GM23338 (cell line): Measurements from ENCODE around the gene IRF8. TPM values are rescaled to one million over a fixed set of nuclear protein-coding genes. Genes with fewer than 3 reads are reported as not detected.

Experiments
- ATAC-seq: fragments of 200-7000 bp; cut with Tn5 transposase; 3 replicates; pipeline ENCODE4 v1.9.1; 2020
- DNase-seq: peaks from one replicate; pipeline ENCODE4 v3.0.0-alpha.2; 2015; ENCODE audit warnings: low spot score
- H2AFZ ChIP-seq: fragments of 200-600 bp; sonication (generic); 2 replicates; pipeline ENCODE4 v1.8.0; 2016; ENCODE audit warnings: antibody characterized with exemption, mild to moderate bottlenecking, moderate library complexity
- H3F3A ChIP-seq: fragments of 200-600 bp; sonication (generic); replicated peaks from 2 replicates; pipeline ENCODE4 v1.8.0; 2017; ENCODE audit warnings: antibody characterized with exemption, mixed run types, low read depth
- H3K27ac ChIP-seq: fragments of 200-600 bp; sonication (generic); 2 replicates; pipeline ENCODE4 v1.6.1; 2016; ENCODE audit warnings: low read depth
- H3K27me3 ChIP-seq: fragments of 200-600 bp; sonication (generic); 2 replicates; pipeline ENCODE4 v1.8.0; 2016; ENCODE audit warnings: mild to moderate bottlenecking, mixed run types, moderate library complexity; ENCODE audit not compliant: insufficient read depth
- H3K36me3 ChIP-seq: fragments of 200-600 bp; sonication (generic); 2 replicates; pipeline ENCODE4 v1.8.0; 2016; ENCODE audit warnings: mild to moderate bottlenecking; ENCODE audit not compliant: insufficient read depth
- H3K4me1 ChIP-seq: fragments of 200-600 bp; sonication (generic); 2 replicates; pipeline ENCODE4 v1.8.0; 2016; ENCODE audit warnings: mild to moderate bottlenecking, moderate library complexity; ENCODE audit not compliant: insufficient read depth
- H3K4me2 ChIP-seq: fragments of 200-600 bp; sonication (generic); 2 replicates; pipeline ENCODE4 v1.7.1; 2017; ENCODE audit warnings: mixed run types
- H3K4me3 ChIP-seq: fragments of 200-600 bp; sonication (generic); 2 replicates; pipeline ENCODE4 v1.6.1; 2016; ENCODE audit warnings: mixed run types
- H3K79me2 ChIP-seq: fragments of 200-600 bp; sonication (generic); replicated peaks from 2 replicates; pipeline ENCODE4 v1.8.0; 2017; ENCODE audit warnings: mild to moderate bottlenecking; ENCODE audit not compliant: insufficient read depth
- H3K9me2 ChIP-seq: fragments of 200-600 bp; sonication (generic); 2 replicates; pipeline ENCODE4 v1.8.0; 2017; ENCODE audit not compliant: insufficient read depth
- H4K20me1 ChIP-seq: fragments of 200-600 bp; sonication (generic); replicated peaks from 2 replicates; pipeline ENCODE4 v1.8.0; 2017; ENCODE audit warnings: mild to moderate bottlenecking; ENCODE audit not compliant: insufficient read depth
- H3K27ac Mint-ChIP-seq: 2 replicates; pipeline ENCODE4 v1.8.0; 2020; ENCODE audit warnings: inconsistent platforms, mild to moderate bottlenecking, moderate library complexity, mixed read lengths
- H3K27me3 Mint-ChIP-seq: 3 replicates; pipeline ENCODE4 v1.8.0; 2022; ENCODE audit warnings: low read depth, mild to moderate bottlenecking, moderate library complexity, mixed read lengths, inconsistent platforms; ENCODE audit not compliant: insufficient read depth, poor library complexity
- H3K36me3 Mint-ChIP-seq: 3 replicates; pipeline ENCODE4 v1.8.0; 2021; ENCODE audit warnings: low read depth, mild to moderate bottlenecking, inconsistent platforms, moderate library complexity, mixed read lengths
- H3K4me1 Mint-ChIP-seq: 3 replicates; pipeline ENCODE4 v1.8.0; 2020; ENCODE audit warnings: mild to moderate bottlenecking, inconsistent platforms, mixed read lengths
- H3K4me3 Mint-ChIP-seq: 3 replicates; pipeline ENCODE4 v1.8.0; 2021; ENCODE audit warnings: moderate library complexity, mild to moderate bottlenecking, inconsistent platforms, mixed read lengths
- H3K9me3 Mint-ChIP-seq: 3 replicates; pipeline ENCODE4 v1.8.0; 2020; ENCODE audit warnings: moderate library complexity, mild to moderate bottlenecking, inconsistent platforms, mixed read lengths
- CTCF ChIP-seq, 2 experiments: fragments of 200-600 bp in 1 of 2; sonication (generic) in 1 of 2; conservative IDR thresholded peaks; 2 replicates each; pipeline versions ENCODE4 v1.5.1 to v1.6.1; 2016 to 2017; ENCODE audit warnings: antibody characterized with exemption in 2 of 2, low read depth in 2 of 2, mild to moderate bottlenecking in 2 of 2, moderate library complexity in 1 of 2
- EZH2phosphoT487 ChIP-seq: fragments of 200-600 bp; sonication (generic); IDR thresholded peaks from one replicate; pipeline ENCODE4 v1.8.1; 2018; ENCODE audit warnings: antibody characterized with exemption; ENCODE audit not compliant: unreplicated experiment
- JUNB ChIP-seq: IDR thresholded peaks from one replicate; pipeline ENCODE4 v1.6.1; 2016; ENCODE audit warnings: antibody characterized with exemption; ENCODE audit not compliant: unreplicated experiment
- NANOG ChIP-seq: IDR thresholded peaks from 2 replicates; pipeline ENCODE4 v1.6.1; 2016; ENCODE audit warnings: antibody characterized with exemption, borderline replicate concordance
- POLR2AphosphoS5 ChIP-seq: IDR thresholded peaks from 2 replicates; pipeline ENCODE4 v1.6.1; 2016; ENCODE audit warnings: antibody characterized with exemption, low read depth
- REST ChIP-seq: IDR thresholded peaks from one replicate; pipeline ENCODE4 v1.6.1; 2018; ENCODE audit warnings: antibody characterized with exemption; ENCODE audit not compliant: unreplicated experiment
- STAT1 ChIP-seq: IDR thresholded peaks from one replicate; pipeline ENCODE4 v1.6.1; 2016; ENCODE audit warnings: antibody characterized with exemption; ENCODE audit not compliant: unreplicated experiment
- ZNF331 ChIP-seq: fragments of 250-450 bp; sonication (Bioruptor Pico); IDR thresholded peaks from 2 replicates; pipeline ENCODE4 v1.5.0; 2020; ENCODE audit warnings: low read depth, mild to moderate bottlenecking, moderate library complexity
- polyA plus RNA-seq: library from polyadenylated mRNA; unstranded; fragments of >200 nt; fragmentation: Nextera tagmentation; extraction: Ambion mirVana; gene quantifications from 2 replicates; pipeline ENCODE4 v1.2.1, GENCODE V29; 2016
- total RNA-seq: library from RNA; depleted of rRNA; stranded (reverse); fragments of >200 nt; shearing (Covaris generic); gene quantifications from 2 replicates; pipeline ENCODE4 v1.2.3, GENCODE V29; 2014

Gene IRF8
- total and polyA plus RNA-seq, 2 experiments from 2014 or later = 0.47 to 2.8 TPM

GRCh38 chr16:85955566-85955965 lies 56.6 kb downstream of the IRF8 start (continued):
- TF ChIP-seq REST (no peak), CTCF (conservative IDR thresholded peaks at IDR 0.05; ENCODE audit: low read depth in 2 of 2) (no peak), POLR2AphosphoS5 (no peak), STAT1 (no peak), EZH2phosphoT487 (no peak), ZNF331 (no peak)

- no peaks in the 10 kb centered on the region for H3F3A ChIP-seq
- H3K4me1 ChIP-seq = no peaks in the 10 kb centered on the region
- Mint-ChIP-seq H3K27ac (no peak overlapping the region), H3K9me3 (no peaks in the 10 kb centered on the region), H3K4me3 (no peak overlapping the region), H3K27me3 (peaks cover 12% of the 10 kb centered on the region), H3K36me3 (no peaks in the 10 kb centered on the region), H3K4me1 (peaks cover 3% of the 10 kb centered on the region; the same call in 1 of the 3 replicates)
- H3K4me2 ChIP-seq = no peak overlapping the region
- no peaks in the 10 kb centered on the region for H3K79me2 ChIP-seq
- no peak overlapping the region for H3K27ac ChIP-seq
- H3K4me3 ChIP-seq = no peak overlapping the region
- H4K20me1 ChIP-seq = no peaks in the 10 kb centered on the region
- no peaks in the 10 kb centered on the region for H3K36me3 ChIP-seq
- no peak overlapping the region for H2AFZ ChIP-seq
- DNase-seq (no peak), ATAC-seq (no peak)
- no peaks in the 10 kb centered on the region for H3K27me3 ChIP-seq
- H3K9me2 ChIP-seq = no peaks in the 10 kb centered on the region
- TF ChIP-seq JUNB (no peak), STAT1 (no peak), NANOG (no peak), POLR2AphosphoS5 (no peak), ZNF331 (no peak), REST (no peak), CTCF (conservative IDR thresholded peaks at IDR 0.05; ENCODE audit: low read depth in 2 of 2) (no peak)
These were observed 57.5 kb downstream of the IRF8 start for GRCh38 chr16:85956426-85956825.
